Ascending aorta (tissue), 2 donors: ENCODE measurements around the gene GARRE1. TPM values are rescaled to one million over a fixed set of nuclear protein-coding genes. Genes with fewer than 3 reads are reported as not detected.

Source experiments
- DNase-seq, 2 donors: peaks; one replicate each; pipeline ENCODE4 v3.0.0-alpha.2; 2019; ENCODE audit warnings: low spot score in 2 of 2
- H3K27ac ChIP-seq, 2 donors: fragments of 200-600 bp; sonication (generic); one replicate each; pipeline ENCODE4 v1.5.1; 2016 to 2017; ENCODE audit warnings: mild to moderate bottlenecking in 1 of 2
- H3K27me3 ChIP-seq: fragments of 200-600 bp; sonication (generic); one replicate; pipeline ENCODE4 v1.5.1; 2017
- H3K36me3 ChIP-seq, 2 donors: fragments of 200-600 bp; sonication (generic); one replicate each; pipeline ENCODE4 v1.5.1; 2016
- H3K4me1 ChIP-seq, 2 donors: fragments of 200-600 bp; sonication (generic); one replicate each; pipeline ENCODE4 v1.5.1; 2016 to 2017; ENCODE audit warnings: mild to moderate bottlenecking in 1 of 2
- H3K4me3 ChIP-seq, 2 donors: fragments of 200-600 bp; sonication (generic); one replicate each; pipeline ENCODE4 v1.5.1; 2016 to 2017; ENCODE audit warnings: mild to moderate bottlenecking in 1 of 2
- H3K9me3 ChIP-seq, 2 donors: fragments of 200-600 bp; sonication (generic); one replicate each; pipeline ENCODE4 v1.5.1; 2016
- intact Hi-C: fragments of 100-400 bp; cut with DNase I; formaldehyde crosslinking; loops from one replicate; pipeline ENCODE4 v1.15.1; 2023
- total RNA-seq: library from RNA; depleted of rRNA; stranded (reverse); fragments of >200 nt; gene quantifications from one replicate; pipeline ENCODE4 v1.1.0, GENCODE V29; 2016
- TF ChIP-seq, protein P1 (sequence below), 3 experiments: fragments of 200-600 bp in 2 of 3; fragments of 450-650 bp in 1 of 3; sonication (generic) in 2 of 3; IDR thresholded peaks; one replicate each; pipeline ENCODE4 v1.5.1; 2016 to 2019; ENCODE audit warnings: antibody characterized with exemption in 3 of 3, mild to moderate bottlenecking in 1 of 3, moderate library complexity in 1 of 3

Gene GARRE1
- total RNA-seq, 1 donor from 2014 or later: 59.2 TPM

- Histone ChIP-seq H3K27me3 (no peaks in the 10 kb centered on the region), H3K4me1 (peaks cover 0 to 4% of the 10 kb centered on the region in 2 donors), H3K4me3 (no peak overlapping the region), H3K36me3 (peaks cover 51 to 59% of the 10 kb centered on the region in 2 donors), H3K9me3 (no peaks in the 10 kb centered on the region), H3K27ac (no peak overlapping the region)
- intact Hi-C loops: loop anchor here (5.0 kb wide), 1 partner anchor 48 kb away; the partner anchor contains the start of gene LSM14A
- DNase-seq: peak in 1 of 2 donors; percentile 82
- TF ChIP-seq, protein P1, sequence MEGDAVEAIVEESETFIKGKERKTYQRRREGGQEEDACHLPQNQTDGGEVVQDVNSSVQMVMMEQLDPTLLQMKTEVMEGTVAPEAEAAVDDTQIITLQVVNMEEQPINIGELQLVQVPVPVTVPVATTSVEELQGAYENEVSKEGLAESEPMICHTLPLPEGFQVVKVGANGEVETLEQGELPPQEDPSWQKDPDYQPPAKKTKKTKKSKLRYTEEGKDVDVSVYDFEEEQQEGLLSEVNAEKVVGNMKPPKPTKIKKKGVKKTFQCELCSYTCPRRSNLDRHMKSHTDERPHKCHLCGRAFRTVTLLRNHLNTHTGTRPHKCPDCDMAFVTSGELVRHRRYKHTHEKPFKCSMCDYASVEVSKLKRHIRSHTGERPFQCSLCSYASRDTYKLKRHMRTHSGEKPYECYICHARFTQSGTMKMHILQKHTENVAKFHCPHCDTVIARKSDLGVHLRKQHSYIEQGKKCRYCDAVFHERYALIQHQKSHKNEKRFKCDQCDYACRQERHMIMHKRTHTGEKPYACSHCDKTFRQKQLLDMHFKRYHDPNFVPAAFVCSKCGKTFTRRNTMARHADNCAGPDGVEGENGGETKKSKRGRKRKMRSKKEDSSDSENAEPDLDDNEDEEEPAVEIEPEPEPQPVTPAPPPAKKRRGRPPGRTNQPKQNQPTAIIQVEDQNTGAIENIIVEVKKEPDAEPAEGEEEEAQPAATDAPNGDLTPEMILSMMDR (IDR thresholded peaks at IDR 0.05): peak; percentile 52 to 71 (median 54)
These were observed 33.8 kb upstream of the GARRE1 start for GRCh38 chr19:34220472-34221063.

GRCh38 chr19:34222386-34222785, 32.0 kb upstream of the GARRE1 start:
- no peak for DNase-seq
- Histone ChIP-seq H3K4me1 (peaks cover 0 to 4% of the 10 kb centered on the region in 2 donors), H3K9me3 (no peaks in the 10 kb centered on the region), H3K36me3 (peaks cover 60 to 72% of the 10 kb centered on the region in 2 donors), H3K27ac (no peak overlapping the region), H3K27me3 (no peaks in the 10 kb centered on the region), H3K4me3 (no peak overlapping the region)
- TF ChIP-seq, protein P1 (IDR thresholded peaks at IDR 0.05): no peak
- intact Hi-C loops: loop anchor here (5.0 kb wide), 1 partner anchor 50 kb away; the partner anchor contains the start of gene LSM14A

- Histone ChIP-seq H3K36me3 (peaks cover 77 to 82% of the 10 kb centered on the region in 2 donors), H3K9me3 (no peaks in the 10 kb centered on the region), H3K27ac (no peak overlapping the region), H3K27me3 (no peaks in the 10 kb centered on the region), H3K4me3 (no peak overlapping the region), H3K4me1 (peaks cover 0 to 6% of the 10 kb centered on the region in 2 donors)
- TF ChIP-seq, protein P1 (IDR thresholded peaks at IDR 0.05): no peak
- no peak for DNase-seq
- intact Hi-C loops: loop anchor here (5.0 kb wide), 1 partner anchor 53 kb away; the partner anchor contains the start of gene LSM14A
These were observed 29.2 kb upstream of the GARRE1 start for GRCh38 chr19:34224996-34225658.

DNA sequence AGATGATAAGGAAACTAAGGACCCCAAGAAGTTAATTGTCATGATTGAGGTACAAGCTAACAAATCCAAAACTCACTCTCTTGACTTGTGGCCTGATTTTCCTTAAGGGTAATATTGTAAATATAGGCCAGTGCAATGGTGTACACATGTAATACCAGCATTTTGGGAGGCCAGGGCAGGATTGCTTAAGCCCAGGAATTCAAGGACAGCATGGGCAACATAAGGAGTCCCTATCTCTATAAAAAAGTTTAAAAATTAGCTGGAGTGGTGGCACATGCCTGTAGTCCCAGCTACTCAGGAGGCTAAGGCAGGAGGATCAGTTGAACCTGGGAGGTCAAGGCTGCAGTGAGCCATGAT, 28.7 kb upstream of the GARRE1 start:
- Histone ChIP-seq H3K27ac (peak overlapping the region in 1 of 2 donors; percentile 62), H3K27me3 (no peaks in the 10 kb centered on the region), H3K9me3 (no peaks in the 10 kb centered on the region), H3K4me3 (no peak overlapping the region), H3K4me1 (peaks cover 0 to 6% of the 10 kb centered on the region in 2 donors), H3K36me3 (peaks cover 81 to 82% of the 10 kb centered on the region in 2 donors)
- DNase-seq: no peak
- intact Hi-C loops: no loop called here
- TF ChIP-seq, protein P1 (IDR thresholded peaks at IDR 0.05): no peak

- Histone ChIP-seq H3K27me3 (no peaks in the 10 kb centered on the region), H3K27ac (peak overlapping the region in 1 of 2 donors; percentile 62), H3K4me3 (no peak overlapping the region), H3K4me1 (peaks cover 0 to 6% of the 10 kb centered on the region in 2 donors), H3K36me3 (peaks cover 82% of the 10 kb centered on the region in 2 donors), H3K9me3 (no peaks in the 10 kb centered on the region)
- intact Hi-C loops: no loop called here
- no peak for DNase-seq
- TF ChIP-seq, protein P1 (IDR thresholded peaks at IDR 0.05): no peak
These were observed 28.3 kb upstream of the GARRE1 start for GRCh38 chr19:34226036-34226435.
